CD14-positive monocyte (primary cell): Measurements from ENCODE around the gene EPM2A. TPM values are rescaled to one million over a fixed set of nuclear protein-coding genes. Genes with fewer than 3 reads are reported as not detected.

Experiments
- DNase-seq, 3 donors: peaks; one replicate each; pipeline ENCODE4 v3.0.0-alpha.2; 2011 to 2022
- H2AFZ ChIP-seq: 2 replicates; pipeline ENCODE4 v1.6.0; 2012; ENCODE audit warnings: mild to moderate bottlenecking, low read depth, low read length, inconsistent platforms; ENCODE audit not compliant: insufficient read depth, poor library complexity, severe bottlenecking
- H3K27ac ChIP-seq, 2 donors: 1 replicate in 1 of 2; 2 replicates in 1 of 2; pipeline ENCODE4 v1.5.1; 2012 to 2013; ENCODE audit warnings: low read length in 2 of 2, control low read depth in 1 of 2, inconsistent platforms in 1 of 2, low read depth in 1 of 2, mild to moderate bottlenecking in 1 of 2
- H3K27me3 ChIP-seq, 2 donors: one replicate each; pipeline versions ENCODE4 v1.6.0 to v1.6.1; 2011 to 2013; ENCODE audit warnings: low read length in 2 of 2; ENCODE audit not compliant: control insufficient read depth in 2 of 2, insufficient read depth in 2 of 2
- H3K36me3 ChIP-seq, 2 donors: replicated peaks in 1 of 2; 1 replicate in 1 of 2; 2 replicates in 1 of 2; pipeline versions ENCODE4 v1.5.1 to v1.6.1; 2012 to 2013; ENCODE audit warnings: low read length in 2 of 2, control low read depth in 1 of 2, inconsistent platforms in 1 of 2, mild to moderate bottlenecking in 1 of 2; ENCODE audit not compliant: insufficient read depth in 2 of 2, control insufficient read depth in 1 of 2
- H3K4me1 ChIP-seq, 2 donors: 1 replicate in 1 of 2; 2 replicates in 1 of 2; pipeline versions ENCODE4 v1.5.1 to v1.6.1; 2012 to 2013; ENCODE audit warnings: low read length in 2 of 2, control low read depth in 1 of 2, inconsistent platforms in 1 of 2, mild to moderate bottlenecking in 1 of 2, moderate library complexity in 1 of 2; ENCODE audit not compliant: insufficient read depth in 2 of 2, control insufficient read depth in 1 of 2
- H3K4me2 ChIP-seq: replicated peaks from 2 replicates; pipeline ENCODE3; 2012; ENCODE audit warnings: low read length, moderate library complexity, mild to moderate bottlenecking; ENCODE audit not compliant: poor library complexity, severe bottlenecking; ENCODE audit errors: extremely low read depth
- H3K4me3 ChIP-seq, 3 experiments: fragments of 200-600 bp in 1 of 3; sonication (generic) in 1 of 3; replicated peaks in 1 of 3; 1 replicate in 2 of 3; 2 replicates in 1 of 3; pipeline ENCODE4 v1.5.1; 2011 to 2013; ENCODE audit warnings: low read length in 3 of 3, mild to moderate bottlenecking in 3 of 3, control low read depth in 2 of 3, low read depth in 2 of 3, inconsistent platforms in 1 of 3, moderate library complexity in 1 of 3
- H3K79me2 ChIP-seq: 2 replicates; pipeline ENCODE4 v1.6.0; 2012; ENCODE audit warnings: mild to moderate bottlenecking, control low read depth, inconsistent platforms, low read length, moderate library complexity; ENCODE audit not compliant: insufficient read depth
- H3K9ac ChIP-seq: 2 replicates; pipeline ENCODE4 v1.6.0; 2017; ENCODE audit warnings: low read length, mild to moderate bottlenecking; ENCODE audit not compliant: insufficient read depth, poor library complexity, severe bottlenecking
- H3K9me3 ChIP-seq, 2 donors: replicated peaks in 1 of 2; 1 replicate in 1 of 2; 2 replicates in 1 of 2; pipeline versions ENCODE4 v1.5.1 to v1.6.1; 2012 to 2013; ENCODE audit warnings: low read length in 2 of 2, control low read depth in 1 of 2; ENCODE audit not compliant: control insufficient read depth in 1 of 2, insufficient read depth in 1 of 2
- H4K20me1 ChIP-seq: 2 replicates; pipeline ENCODE4 v1.6.0; 2012; ENCODE audit warnings: mild to moderate bottlenecking, low read length, control low read depth, moderate library complexity; ENCODE audit not compliant: insufficient read depth
- H3K27ac Mint-ChIP-seq, 7 donors: one replicate each; pipeline ENCODE4 v1.8.0; 2020; ENCODE audit warnings: mild to moderate bottlenecking in 7 of 7, mixed read lengths in 7 of 7, moderate library complexity in 6 of 7, inconsistent platforms in 2 of 7
- H3K27me3 Mint-ChIP-seq, 3 donors: one replicate each; pipeline ENCODE4 v1.8.0; 2021 to 2022; ENCODE audit warnings: low read depth in 3 of 3, mild to moderate bottlenecking in 3 of 3, mixed read lengths in 3 of 3, moderate library complexity in 3 of 3, inconsistent platforms in 1 of 3
- H3K36me3 Mint-ChIP-seq, 2 donors: one replicate each; pipeline ENCODE4 v1.8.0; 2020; ENCODE audit warnings: mixed read lengths in 2 of 2, inconsistent platforms in 1 of 2, mild to moderate bottlenecking in 1 of 2
- H3K4me1 Mint-ChIP-seq: one replicate; pipeline ENCODE4 v1.8.0; 2020; ENCODE audit warnings: mild to moderate bottlenecking, mixed read lengths
- H3K4me3 Mint-ChIP-seq, 2 donors: one replicate each; pipeline ENCODE4 v1.8.0; 2020; ENCODE audit warnings: mild to moderate bottlenecking in 2 of 2, mixed read lengths in 2 of 2, moderate library complexity in 1 of 2
- H3K9me3 Mint-ChIP-seq, 7 donors: one replicate each; pipeline ENCODE4 v1.8.0; 2020 to 2022; ENCODE audit warnings: mixed read lengths in 7 of 7, mild to moderate bottlenecking in 6 of 7, moderate library complexity in 6 of 7, inconsistent platforms in 2 of 7
- WGBS: methylation state at CpG from one replicate; pipeline ENCODE4 v1.1.5; 2013; ENCODE audit warnings: missing lambda C conversion rate; ENCODE audit not compliant: insufficient coverage; 5-methylcytosine and 5-hydroxymethylcytosine counted together
- intact Hi-C, 2 donors: fragments of 100-400 bp; cut with micrococcal nuclease; formaldehyde crosslinking; loops; one replicate each; pipeline versions ENCODE4 v1.15.0 to v1.15.1; 2023
- polyA plus RNA-seq, 3 donors: library from polyadenylated mRNA; depleted of rRNA in 1 of 3; unstranded in 2 of 3; stranded (reverse) in 1 of 3; fragments of 300-500 nt in 2 of 3; fragments of >200 nt in 1 of 3; fragmentation: Illumina TruSeq in 2 of 3; gene quantifications; 1 replicate in 2 of 3; 2 replicates in 1 of 3; pipeline ENCODE4 v1.2.3, GENCODE V29; 2012 to 2021
- TF ChIP-seq, protein P1 (sequence below): fragments of 200-600 bp; IDR thresholded peaks from one replicate; pipeline ENCODE4 v1.8.0; 2022; ENCODE audit warnings: antibody characterized with exemption, mild to moderate bottlenecking

Gene EPM2A
- polyA plus RNA-seq, 3 donors = 2.5 to 4.1 (median 3.2) TPM

DNA sequence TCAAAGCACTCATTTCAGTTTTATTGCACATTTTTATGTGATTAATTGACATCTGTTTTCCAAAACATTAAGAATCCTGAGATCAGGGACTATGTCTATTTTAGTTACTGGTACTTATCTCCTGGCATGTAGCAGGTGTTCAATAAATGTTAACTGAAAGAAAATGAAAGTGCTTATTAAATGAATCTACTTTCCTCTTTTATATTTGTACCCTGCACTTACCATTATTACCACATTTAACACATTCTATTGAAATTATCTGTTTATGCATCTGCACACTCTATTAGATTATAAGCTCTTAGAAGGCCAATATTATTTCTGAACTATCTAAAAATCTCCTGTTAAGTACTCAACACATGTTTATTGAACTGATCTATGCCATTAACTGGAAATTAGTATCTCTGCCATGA lies 131.9 kb downstream of the EPM2A start:
- Histone ChIP-seq H3K79me2 (no peaks in the 10 kb centered on the region), H4K20me1 (no peaks in the 10 kb centered on the region), H2AFZ (no peak overlapping the region), H3K36me3 (no peaks in the 10 kb centered on the region), H3K4me3 (no peak overlapping the region), H3K9ac (no peak overlapping the region), H3K27me3 (no peaks in the 10 kb centered on the region), H3K4me2 (no peak overlapping the region), H3K9me3 (no peaks in the 10 kb centered on the region), H3K4me1 (no peaks in the 10 kb centered on the region), H3K27ac (no peak overlapping the region)
- Mint-ChIP-seq H3K27me3 (no peaks in the 10 kb centered on the region), H3K9me3 (peaks cover 0 to 9% (median 3%) of the 10 kb centered on the region in 7 donors), H3K4me1 (no peaks in the 10 kb centered on the region), H3K27ac (no peak overlapping the region), H3K4me3 (no peak overlapping the region), H3K36me3 (no peaks in the 10 kb centered on the region)
- intact Hi-C loops = no loop called here
- no peak for DNase-seq
- TF ChIP-seq, protein P1, sequence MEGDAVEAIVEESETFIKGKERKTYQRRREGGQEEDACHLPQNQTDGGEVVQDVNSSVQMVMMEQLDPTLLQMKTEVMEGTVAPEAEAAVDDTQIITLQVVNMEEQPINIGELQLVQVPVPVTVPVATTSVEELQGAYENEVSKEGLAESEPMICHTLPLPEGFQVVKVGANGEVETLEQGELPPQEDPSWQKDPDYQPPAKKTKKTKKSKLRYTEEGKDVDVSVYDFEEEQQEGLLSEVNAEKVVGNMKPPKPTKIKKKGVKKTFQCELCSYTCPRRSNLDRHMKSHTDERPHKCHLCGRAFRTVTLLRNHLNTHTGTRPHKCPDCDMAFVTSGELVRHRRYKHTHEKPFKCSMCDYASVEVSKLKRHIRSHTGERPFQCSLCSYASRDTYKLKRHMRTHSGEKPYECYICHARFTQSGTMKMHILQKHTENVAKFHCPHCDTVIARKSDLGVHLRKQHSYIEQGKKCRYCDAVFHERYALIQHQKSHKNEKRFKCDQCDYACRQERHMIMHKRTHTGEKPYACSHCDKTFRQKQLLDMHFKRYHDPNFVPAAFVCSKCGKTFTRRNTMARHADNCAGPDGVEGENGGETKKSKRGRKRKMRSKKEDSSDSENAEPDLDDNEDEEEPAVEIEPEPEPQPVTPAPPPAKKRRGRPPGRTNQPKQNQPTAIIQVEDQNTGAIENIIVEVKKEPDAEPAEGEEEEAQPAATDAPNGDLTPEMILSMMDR = no peak

DNA sequence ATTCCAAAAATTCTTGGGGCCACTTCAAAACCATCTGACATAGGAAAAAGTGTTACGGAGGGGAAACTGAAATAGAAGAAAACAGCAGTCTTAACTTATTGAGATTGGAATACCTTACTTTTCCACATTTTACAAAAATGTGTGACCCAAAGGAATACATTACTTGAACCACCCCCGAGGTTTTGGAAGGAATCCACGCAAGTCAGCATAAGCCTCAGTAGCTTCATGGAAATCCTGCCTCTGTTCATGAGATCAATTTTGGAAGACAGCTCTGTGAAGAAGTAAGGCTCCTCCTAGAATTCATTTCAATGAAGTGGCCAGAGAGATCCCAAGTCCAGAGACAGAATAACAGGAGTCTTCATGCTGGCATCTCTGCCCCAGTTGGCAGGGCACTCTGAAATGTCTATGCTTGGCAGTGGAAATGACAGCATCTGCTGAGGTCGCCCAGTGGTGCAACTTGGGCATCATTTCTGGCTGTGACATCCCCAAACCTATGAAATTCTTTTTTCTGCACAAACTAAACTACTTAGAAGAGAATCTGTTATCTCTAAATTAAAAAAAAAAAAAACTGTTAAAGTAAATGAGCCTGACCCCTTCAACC lies 132.5 kb downstream of the EPM2A start:
- intact Hi-C loops = no loop called here
- Histone ChIP-seq H3K36me3 (no peaks in the 10 kb centered on the region), H3K79me2 (no peaks in the 10 kb centered on the region), H3K9ac (no peak overlapping the region), H3K27ac (no peak overlapping the region), H3K4me1 (no peaks in the 10 kb centered on the region), H3K27me3 (no peaks in the 10 kb centered on the region), H3K9me3 (no peaks in the 10 kb centered on the region), H3K4me2 (no peak overlapping the region), H2AFZ (no peak overlapping the region), H3K4me3 (no peak overlapping the region), H4K20me1 (no peaks in the 10 kb centered on the region)
- no peaks in the 10 kb centered on the region for H3K27me3 Mint-ChIP-seq
- H3K27ac Mint-ChIP-seq = no peak overlapping the region
- no peak for DNase-seq
- H3K4me3 Mint-ChIP-seq = no peak overlapping the region
- WGBS = no CpG with 5 or more reads among the region's 4 CpGs
- no peaks in the 10 kb centered on the region for H3K36me3 Mint-ChIP-seq
- TF ChIP-seq, protein P1 = no peak
- H3K9me3 Mint-ChIP-seq = peaks cover 0 to 10% (median 3%) of the 10 kb centered on the region in 7 donors
- no peaks in the 10 kb centered on the region for H3K4me1 Mint-ChIP-seq
